HepG2 (cell line): ENCODE results near the gene PRDM8. TPM values are rescaled to one million over a fixed set of nuclear protein-coding genes. Genes with fewer than 3 reads are reported as not detected.

Source experiments
- ATAC-seq: fragments of 200-7000 bp; cut with Tn5 transposase; 3 replicates; pipeline ENCODE4 v1.9.1; 2020; ENCODE audit warnings: mild to moderate bottlenecking, moderate library complexity
- BruUV-seq: library from RNA; stranded (reverse); fragments of 400-500 nt; replicated peaks from 2 replicates; lab custom pipeline; 2021; lab: Mats Ljungman, UMichigan
- CTCF ChIA-PET: fragments of 300-600 bp; formaldehyde crosslinking; extraction: SDS; loops from one replicate; lab custom pipeline; 2021; ENCODE audit warnings: low total read pairs, inconsistent platforms, low intra/inter-chr PET ratio; lab: Yijun Ruan, JAX
- POLR2A ChIA-PET: fragments of 350-600 bp; sonication (Branson Sonifier 250); formaldehyde crosslinking; loops from one replicate; lab custom pipeline; 2020; ENCODE audit warnings: antibody characterized with exemption, inconsistent platforms; lab: Yijun Ruan, JAX
- DNase-seq: peaks from one replicate; pipeline ENCODE4 v3.0.0-alpha.2; 2015; ENCODE audit warnings: low spot score
- FAIRE-seq: peaks from 3 replicates; lab custom pipeline; 2011; peaks lifted over from hg19 to GRCh38; lab: Jason Lieb, UNC
- H2AFZ ChIP-seq: one replicate; pipeline ENCODE4 v1.6.1; 2011; ENCODE audit warnings: low read length, inconsistent platforms
- H3K27ac ChIP-seq: fragments of 300-600 bp; 3 replicates; pipeline ENCODE4 v1.8.0; 2011; ENCODE audit warnings: mixed run types, mild to moderate bottlenecking, mixed read lengths, low read length, inconsistent platforms; ENCODE audit not compliant: insufficient read depth; ENCODE audit errors: extremely low read length
- H3K27me3 ChIP-seq, 2 experiments: fragments of 200-600 bp in 1 of 2; 2 replicates in 1 of 2; 3 replicates in 1 of 2; pipeline versions ENCODE4 v1.6.0 to v1.8.0; 2011; ENCODE audit warnings: low read length in 2 of 2, mild to moderate bottlenecking in 2 of 2, moderate library complexity in 2 of 2, inconsistent platforms in 1 of 2; ENCODE audit not compliant: insufficient read depth in 2 of 2, control insufficient read depth in 1 of 2
- H3K36me3 ChIP-seq, 2 experiments: fragments of 200-600 bp in 1 of 2; replicated peaks in 1 of 2; 2 replicates in 1 of 2; 3 replicates in 1 of 2; pipeline versions ENCODE4 v1.5.1 to v1.8.0; 2011; ENCODE audit warnings: low read length in 2 of 2, inconsistent platforms in 1 of 2; ENCODE audit not compliant: insufficient read depth in 2 of 2, control insufficient read depth in 1 of 2
- H3K4me1 ChIP-seq: 2 replicates; pipeline ENCODE4 v1.5.1; 2012; ENCODE audit warnings: low read length, inconsistent platforms; ENCODE audit not compliant: insufficient read depth
- H3K4me2 ChIP-seq: 2 replicates; pipeline ENCODE4 v1.6.0; 2011; ENCODE audit warnings: low read depth, low read length, inconsistent platforms
- H3K4me3 ChIP-seq, 3 experiments: fragments of 200-600 bp in 1 of 3; sonication (generic), shearing (Covaris generic) in 1 of 3; replicated peaks in 1 of 3; 2 replicates each; pipeline ENCODE4 v1.5.1; 2011 to 2016; ENCODE audit warnings: low read length in 3 of 3, inconsistent platforms in 2 of 3, low read depth in 2 of 3, mild to moderate bottlenecking in 2 of 3, control low read depth in 1 of 3, mixed read lengths in 1 of 3; ENCODE audit not compliant: insufficient read depth in 1 of 3
- H3K79me2 ChIP-seq: one replicate; pipeline ENCODE4 v1.6.1; 2011; ENCODE audit warnings: low read length, inconsistent platforms; ENCODE audit not compliant: insufficient read depth
- H3K9ac ChIP-seq: 2 replicates; pipeline ENCODE4 v1.6.0; 2011; ENCODE audit warnings: mild to moderate bottlenecking, low read depth, low read length, inconsistent platforms; ENCODE audit not compliant: insufficient read depth
- H3K9me3 ChIP-seq: 2 replicates; pipeline ENCODE4 v1.5.1; 2012; ENCODE audit warnings: mild to moderate bottlenecking, low read length
- H4K20me1 ChIP-seq: 2 replicates; pipeline ENCODE4 v1.6.0; 2011; ENCODE audit warnings: inconsistent platforms, mild to moderate bottlenecking, low read length, moderate library complexity; ENCODE audit not compliant: insufficient read depth
- EZH2 ChIP-seq: conservative IDR thresholded peaks from 2 replicates; pipeline ENCODE4 v1.6.1; 2012; ENCODE audit warnings: mild to moderate bottlenecking, low read depth, low read length, moderate library complexity
- GABPB1 ChIP-seq: IDR thresholded peaks from 2 replicates; pipeline ENCODE4 v1.6.1; 2016; ENCODE audit warnings: mild to moderate bottlenecking, missing genetic modification reagents, moderate library complexity, missing compliant biosample characterization
- HOXA9 ChIP-seq: sonication (generic); formaldehyde crosslinking; IDR thresholded peaks from 2 replicates; pipeline ENCODE4 v1.8.1; 2022; ENCODE audit warnings: missing genetic modification reagents, mild to moderate bottlenecking, moderate library complexity, borderline replicate concordance
- LCORL ChIP-seq, 2 experiments: fragments of 450-650 bp in 1 of 2; sonication (generic) in 1 of 2; formaldehyde crosslinking in 1 of 2; IDR thresholded peaks; 2 replicates each; pipeline versions ENCODE4 v1.5.0 to v1.6.1; 2017 to 2020; ENCODE audit warnings: antibody characterized with exemption in 1 of 2, missing genetic modification reagents in 1 of 2
- MLLT10 ChIP-seq: sonication (generic); formaldehyde crosslinking; IDR thresholded peaks from 2 replicates; pipeline ENCODE4 v1.4.0; 2020; ENCODE audit warnings: missing genetic modification reagents
- NFYB ChIP-seq: sonication (generic); formaldehyde crosslinking; IDR thresholded peaks from 2 replicates; pipeline ENCODE4 v1.4.0; 2020; ENCODE audit warnings: missing genetic modification reagents
- NPAS2 ChIP-seq: sonication (generic); formaldehyde crosslinking; IDR thresholded peaks from 2 replicates; pipeline ENCODE4 v1.8.0; 2022; ENCODE audit warnings: mild to moderate bottlenecking, missing genetic modification reagents, borderline replicate concordance
- NR1H2 ChIP-seq: sonication (generic); formaldehyde crosslinking; IDR thresholded peaks from 2 replicates; pipeline ENCODE4 v1.8.1; 2022; ENCODE audit warnings: low read depth, missing genetic modification reagents, borderline replicate concordance
- POLR2AphosphoS2 ChIP-seq: IDR thresholded peaks from 2 replicates; pipeline ENCODE4 v1.6.1; 2011; ENCODE audit warnings: low read depth, low read length, improper control_type of control experiment
- RFX5 ChIP-seq: IDR thresholded peaks from 2 replicates; pipeline ENCODE4 v1.6.1; 2011; ENCODE audit warnings: low read depth, low read length, improper control_type of control experiment
- RNF219 ChIP-seq: sonication (generic); formaldehyde crosslinking; IDR thresholded peaks from 2 replicates; pipeline ENCODE4 v1.5.0; 2020; ENCODE audit warnings: mild to moderate bottlenecking, missing genetic modification reagents
- RXRA ChIP-seq: sonication (generic); formaldehyde crosslinking; IDR thresholded peaks from 2 replicates; pipeline ENCODE4 v1.5.1; 2020; ENCODE audit warnings: missing genetic modification reagents
- RXRB ChIP-seq: IDR thresholded peaks from 2 replicates; pipeline ENCODE4 v1.6.1; 2016; ENCODE audit warnings: borderline replicate concordance, missing genetic modification reagents, missing compliant biosample characterization
- SRSF4 ChIP-seq: fragments of 200-400 bp; formaldehyde crosslinking; IDR thresholded peaks from one replicate; pipeline ENCODE4 v1.6.1; 2018; ENCODE audit warnings: mild to moderate bottlenecking, low read depth, low read length, moderate library complexity; ENCODE audit not compliant: poor library complexity, severe bottlenecking
- ZMYM3 ChIP-seq: sonication (generic); formaldehyde crosslinking; IDR thresholded peaks from 2 replicates; pipeline ENCODE4 v1.5.1; 2020; ENCODE audit warnings: mild to moderate bottlenecking, missing genetic modification reagents
- ZNF180 ChIP-seq: sonication (generic); formaldehyde crosslinking; IDR thresholded peaks from 2 replicates; pipeline ENCODE4 v1.4.0; 2020; ENCODE audit warnings: low read depth, missing genetic modification reagents, borderline replicate concordance
- ZNF207 ChIP-seq: fragments of 450-650 bp; IDR thresholded peaks from 2 replicates; pipeline ENCODE4 v1.6.1; 2016; ENCODE audit warnings: antibody characterized with exemption, borderline replicate concordance
- ZNF230 ChIP-seq: sonication (generic); formaldehyde crosslinking; IDR thresholded peaks from 2 replicates; pipeline ENCODE4 v1.4.0; 2020; ENCODE audit warnings: mild to moderate bottlenecking, missing genetic modification reagents
- ZNF772 ChIP-seq: sonication (generic); formaldehyde crosslinking; IDR thresholded peaks from 2 replicates; pipeline ENCODE4 v1.5.0; 2020; ENCODE audit warnings: mild to moderate bottlenecking, missing genetic modification reagents
- ZNF777 ChIP-seq: sonication (generic); formaldehyde crosslinking; IDR thresholded peaks from 2 replicates; pipeline ENCODE4 v1.4.0; 2020; ENCODE audit warnings: missing genetic modification reagents
- whole genome bisulfite sequencing: methylation state at CpG from one replicate; pipeline ENCODE4 v1.1.6; 2017; ENCODE audit warnings: low lambda C conversion rate; 5-methylcytosine and 5-hydroxymethylcytosine counted together
- in situ Hi-C: cut with HindIII; loops from 2 replicates; pipeline ENCODE4 v1.10.0; 2017; ENCODE audit warnings: low pct_unique_long_range_greater_than_20kb; ENCODE audit not compliant: extremely low pct_ligation_motif_present
- intact Hi-C: fragments of 100-400 bp; cut with micrococcal nuclease; formaldehyde crosslinking; loops from one replicate; pipeline ENCODE4 v1.10.0; 2022; ENCODE audit not compliant: unreplicated experiment
- polyA plus RNA-seq, 8 experiments: library from polyadenylated mRNA; depleted of rRNA in 3 of 8; stranded (reverse) in 7 of 8; unstranded in 1 of 8; fragments of >200 nt; fragmentation: Illumina TruSeq in 4 of 8; extraction: Trizol in 4 of 8; gene quantifications; 2 replicates each; pipeline versions ENCODE4 v1.2.1 to v1.2.3, GENCODE V29; 2011 to 2016; ENCODE audit warnings: low read depth in 4 of 8, missing spikeins in 1 of 8, mixed read lengths in 1 of 8; ENCODE audit not compliant: insufficient read depth in 1 of 8
- total RNA-seq, 5 experiments: library from RNA; depleted of rRNA; stranded (reverse); fragments of >200 nt; fragmentation: Illumina TruSeq; extraction: Trizol; gene quantifications; 2 replicates each; pipeline ENCODE4 v1.2.3, GENCODE V29; 2016; ENCODE audit warnings: low read depth in 1 of 5
- TF ChIP-seq, protein P1 (sequence below): sonication (generic); formaldehyde crosslinking; IDR thresholded peaks from 2 replicates; pipeline ENCODE4 v1.9.0; 2022; ENCODE audit warnings: missing genetic modification reagents, mild to moderate bottlenecking, borderline replicate concordance

PRDM8 gene
- total and polyA plus RNA-seq, 2 of the 13 experiments (the other 11 are each of a cell fraction or from before 2014, with no cell fraction given): 0.09 TPM; not detected in 1

- no peak for TF ChIP-seq RXRA (CRISPR knock-in tag)
- TF ChIP-seq RNF219 (CRISPR knock-in tag): no peak
- TF ChIP-seq EZH2: no peak
Observed at GRCh38 chr4:80185787-80186548, 11.3 kb upstream of the PRDM8 start (continued).

DNA sequence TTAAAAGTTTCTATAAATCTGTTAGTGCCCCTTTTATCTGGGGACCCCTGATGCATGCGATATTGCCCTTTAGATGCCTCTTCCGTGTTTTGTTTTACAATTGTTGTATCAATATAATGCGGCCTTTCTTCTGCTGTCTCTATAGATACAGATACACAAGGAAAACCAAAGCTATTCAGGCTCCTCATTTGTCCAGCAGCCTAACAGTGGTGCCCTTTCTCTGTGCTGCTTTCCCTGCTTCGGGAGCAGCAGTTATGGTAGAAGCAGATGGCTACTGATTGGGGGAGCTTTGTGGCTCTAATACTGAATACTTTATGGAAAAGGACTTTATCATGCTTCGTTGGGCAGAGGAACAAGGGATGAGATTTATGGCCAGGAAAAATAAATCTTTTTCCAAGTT lies 10.6 kb upstream of the PRDM8 start:
- H3K79me2 ChIP-seq: no peaks in the 10 kb centered on the region
- CTCF ChIA-PET: no interaction called here
- H3K27ac ChIP-seq: no peak overlapping the region
- in situ Hi-C loops: no loop called here
- H3K4me3 ChIP-seq: no peak overlapping the region
- ATAC-seq (no peak), FAIRE-seq (no peak), DNase-seq (no peak)
- no peaks in the 10 kb centered on the region for H3K9me3 ChIP-seq
- WGBS: 3% methylated on average over 5 of the region's 5 CpGs
- no peak overlapping the region for H3K9ac ChIP-seq
- no peak overlapping the region for H3K4me2 ChIP-seq
- intact Hi-C loops: no loop called here
- peaks cover 7% of the 10 kb centered on the region; the same call in 1 of the 2 replicates for H3K4me1 ChIP-seq
- H3K36me3 ChIP-seq: no peaks in the 10 kb centered on the region
- TF ChIP-seq RFX5 (no peak), POLR2AphosphoS2 (no peak), ZNF772 (CRISPR knock-in tag) (no peak), NPAS2 (CRISPR knock-in tag) (no peak), RXRB (CRISPR knock-in tag) (no peak), ZNF207 (no peak), LCORL (IDR thresholded peaks at IDR 0.05) (no peak), LCORL (CRISPR knock-in tag; IDR thresholded peaks at IDR 0.05) (no peak), SRSF4 (no peak), NFYB (CRISPR knock-in tag) (no peak), ZNF180 (CRISPR knock-in tag) (no peak), ZMYM3 (CRISPR knock-in tag) (no peak), ZNF777 (CRISPR knock-in tag) (no peak), ZNF230 (CRISPR knock-in tag) (no peak), GABPB1 (CRISPR knock-in tag) (no peak), HOXA9 (no peak), NR1H2 (no peak), MLLT10 (CRISPR knock-in tag) (no peak)
- TF ChIP-seq, protein P1, sequence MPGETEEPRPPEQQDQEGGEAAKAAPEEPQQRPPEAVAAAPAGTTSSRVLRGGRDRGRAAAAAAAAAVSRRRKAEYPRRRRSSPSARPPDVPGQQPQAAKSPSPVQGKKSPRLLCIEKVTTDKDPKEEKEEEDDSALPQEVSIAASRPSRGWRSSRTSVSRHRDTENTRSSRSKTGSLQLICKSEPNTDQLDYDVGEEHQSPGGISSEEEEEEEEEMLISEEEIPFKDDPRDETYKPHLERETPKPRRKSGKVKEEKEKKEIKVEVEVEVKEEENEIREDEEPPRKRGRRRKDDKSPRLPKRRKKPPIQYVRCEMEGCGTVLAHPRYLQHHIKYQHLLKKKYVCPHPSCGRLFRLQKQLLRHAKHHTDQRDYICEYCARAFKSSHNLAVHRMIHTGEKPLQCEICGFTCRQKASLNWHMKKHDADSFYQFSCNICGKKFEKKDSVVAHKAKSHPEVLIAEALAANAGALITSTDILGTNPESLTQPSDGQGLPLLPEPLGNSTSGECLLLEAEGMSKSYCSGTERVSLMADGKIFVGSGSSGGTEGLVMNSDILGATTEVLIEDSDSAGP: no peak
- no peaks in the 10 kb centered on the region for H4K20me1 ChIP-seq
- H2AFZ ChIP-seq: no peak overlapping the region
- peaks cover 4 to 75% of the 10 kb centered on the region in 2 experiments for H3K27me3 ChIP-seq
- no TSS peak for BruUV-seq
- POLR2A ChIA-PET: no interaction called here
